ENCODE results near the gene DOK1.

Gene DOK1

DNA sequence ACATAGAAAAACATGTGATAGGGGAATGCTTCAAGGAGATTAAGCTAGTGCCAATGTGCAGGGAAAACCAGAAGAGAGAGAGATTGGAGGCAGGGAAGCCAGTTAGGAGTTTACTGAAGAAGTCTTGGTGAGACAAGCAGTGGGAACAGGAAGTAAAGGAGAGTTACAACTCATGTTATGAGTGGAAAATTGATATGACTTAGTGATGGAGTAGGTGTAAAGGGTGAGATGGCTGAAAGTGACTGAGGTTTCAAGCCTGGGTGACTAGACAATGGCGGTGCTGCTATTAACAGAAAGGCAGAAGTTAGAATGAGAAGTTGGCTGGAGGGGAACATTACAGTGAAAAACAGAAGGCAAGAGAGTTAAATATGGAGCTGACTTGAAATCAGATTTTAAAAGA, 16.5 kb downstream of the DOK1 start:
- DNase-seq: no peak

DNA sequence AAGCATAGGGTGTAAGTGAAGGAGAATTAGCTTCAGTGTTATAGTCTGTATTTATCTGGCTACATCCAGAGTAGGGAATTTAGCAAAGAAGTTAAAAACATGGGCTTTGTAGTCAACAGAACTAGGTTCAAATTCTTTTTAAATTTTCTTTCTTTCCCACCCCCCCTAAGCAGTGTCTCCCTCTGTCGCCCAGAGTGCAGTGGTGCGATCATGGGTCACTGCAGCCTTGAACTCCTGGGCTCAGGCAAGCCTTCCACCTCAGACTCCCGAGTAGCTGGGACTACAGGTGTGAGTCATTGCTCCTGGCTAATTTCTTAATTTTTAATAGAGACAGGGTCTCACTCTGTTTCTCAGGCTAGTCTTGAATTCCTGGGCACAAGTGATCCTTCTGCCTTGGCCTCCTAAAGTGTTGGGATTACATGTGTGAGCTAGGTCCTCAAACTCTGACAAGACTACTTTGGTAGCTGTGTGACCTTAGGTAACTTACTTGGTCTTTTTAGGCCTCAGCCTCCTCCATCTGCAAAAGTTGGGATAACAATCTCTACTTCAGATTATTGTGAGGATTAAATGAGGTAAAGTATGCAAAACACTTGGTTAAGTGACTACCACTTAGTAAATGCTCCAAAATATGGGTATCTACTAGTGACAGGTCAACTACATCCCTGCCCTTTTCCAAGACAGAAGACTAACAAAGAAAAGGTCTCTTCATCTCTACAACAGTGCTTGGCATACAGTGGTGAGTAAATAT, 17.8 kb downstream of the DOK1 start:
- DNase-seq: no peak

DNA sequence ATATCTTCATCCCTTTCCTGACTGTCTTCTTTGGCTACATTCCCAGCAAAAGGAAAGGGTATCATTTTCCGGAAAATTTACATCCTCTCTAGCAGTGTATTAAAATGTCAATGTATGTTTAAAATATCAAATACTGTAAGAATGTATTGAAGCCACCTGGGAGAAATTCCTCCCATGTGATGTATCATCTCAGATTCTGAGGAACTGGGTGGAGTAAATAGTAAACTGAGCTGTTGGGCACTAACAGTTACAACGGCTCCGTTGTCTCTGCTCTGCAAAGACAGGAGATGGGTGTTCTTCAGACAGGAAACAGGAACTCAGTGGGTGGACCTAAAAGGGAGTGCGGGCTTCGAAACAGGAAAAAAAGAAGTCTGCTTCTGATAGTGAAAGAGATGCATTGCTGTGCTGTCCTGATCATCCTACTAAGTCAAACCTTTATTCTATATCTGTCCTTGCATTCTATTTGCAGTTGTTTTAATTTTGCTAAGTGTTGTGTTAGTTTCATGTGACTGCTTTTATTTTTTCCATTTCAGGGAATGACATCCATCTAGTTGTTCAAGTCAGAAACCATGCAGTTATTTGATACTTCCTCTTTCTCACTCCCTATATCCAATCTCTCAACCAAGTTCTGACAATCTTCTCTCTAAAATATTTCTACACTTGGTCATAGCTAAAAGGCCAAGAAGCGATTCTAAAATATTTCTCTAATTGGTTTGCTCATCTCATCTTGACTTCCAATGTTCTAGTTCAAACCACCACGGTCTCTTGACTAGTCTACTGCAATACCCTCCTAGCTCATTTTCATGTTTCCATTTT, 19.4 kb downstream of the DOK1 start:
- DNase-seq: no peak

DNA sequence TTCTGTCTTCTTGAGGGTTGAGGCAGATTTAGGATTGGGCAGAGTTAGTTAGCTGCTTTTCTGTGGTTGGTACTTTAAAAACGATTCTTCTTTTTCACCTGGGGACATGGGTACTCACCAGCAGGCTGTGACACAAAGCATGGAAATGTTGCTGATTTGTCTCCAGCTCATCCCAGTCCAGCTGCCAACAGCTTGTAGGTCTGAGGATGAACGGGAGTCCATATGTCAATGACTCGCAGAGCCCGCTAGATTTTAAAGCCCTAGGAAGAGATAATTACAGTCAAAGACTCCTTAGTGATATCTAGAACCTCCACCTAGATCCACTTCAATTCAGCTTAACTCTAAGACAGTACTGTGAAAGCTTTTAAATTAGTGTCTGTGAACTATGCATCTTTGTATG, 20.8 kb downstream of the DOK1 start:
- DNase-seq: no peak

DNA sequence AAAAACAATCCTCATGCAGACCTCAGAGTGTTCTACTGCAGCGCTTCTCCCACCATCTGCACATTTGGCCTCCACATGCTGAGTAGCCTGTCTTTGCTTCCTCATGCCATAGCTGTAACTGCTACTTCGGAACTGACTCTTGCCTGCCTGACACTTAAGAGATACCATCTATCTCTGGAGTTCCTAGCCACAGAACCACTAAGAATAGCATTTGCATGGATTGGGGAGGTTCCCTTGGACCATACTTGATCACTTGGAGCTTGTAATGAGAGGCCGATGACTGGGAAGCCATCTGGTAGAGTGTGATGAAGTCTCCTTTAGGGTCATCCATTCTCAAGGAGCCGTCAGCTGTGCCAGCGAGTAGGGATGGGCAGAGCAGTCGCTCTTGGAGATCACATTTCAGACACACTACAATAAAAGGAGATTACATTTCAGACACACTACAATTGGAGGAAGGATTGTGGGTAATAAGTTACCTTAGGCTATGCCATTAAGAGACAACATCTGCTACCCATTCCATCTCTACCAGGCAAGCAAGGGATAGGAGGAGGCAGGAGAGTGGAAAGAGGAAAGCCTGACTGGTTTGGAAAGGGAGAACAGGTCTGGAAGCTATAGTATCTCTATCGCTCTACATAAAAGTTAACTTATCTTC, 21.8 kb downstream of the DOK1 start:
- DNase-seq: no peak

DNA sequence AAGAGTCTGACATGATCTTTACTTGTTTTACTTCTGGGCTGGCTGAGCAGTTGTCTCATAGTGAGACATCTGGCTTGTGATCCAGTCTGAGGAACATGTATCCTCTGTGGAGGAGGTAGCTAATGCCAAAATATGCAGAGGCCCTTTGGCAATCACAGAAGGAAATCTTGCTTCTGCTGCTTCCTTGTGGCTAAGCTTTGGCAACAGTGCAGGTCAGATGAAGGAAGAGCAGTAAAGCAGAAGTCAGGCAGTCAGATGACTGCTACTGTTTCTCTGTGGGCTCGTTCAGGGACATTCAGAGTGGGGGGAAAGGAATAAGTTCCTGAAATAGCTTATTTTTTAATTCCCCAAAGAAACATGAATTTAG, 22.3 kb downstream of the DOK1 start:
- peak; percentile 69 for DNase-seq

DNA sequence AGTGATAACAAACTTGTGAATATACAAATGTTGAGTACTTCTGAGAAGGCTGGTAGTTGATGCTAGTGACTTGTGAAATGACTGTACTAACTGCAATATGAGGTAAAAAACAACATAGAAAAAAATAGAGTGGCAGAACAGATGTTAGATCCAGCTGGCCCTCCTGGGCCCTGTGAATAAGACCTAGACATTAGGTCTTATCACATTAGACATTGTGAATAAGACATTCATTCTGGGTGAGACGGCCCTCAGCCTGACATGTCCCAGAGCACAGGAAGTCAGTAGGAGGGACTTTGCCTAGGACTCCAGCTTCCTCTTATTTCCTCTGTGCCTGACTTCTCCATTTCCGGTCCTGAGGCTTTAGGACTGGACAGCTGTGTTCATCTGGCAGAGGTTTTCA, 22.9 kb downstream of the DOK1 start:
- DNase-seq: no peak

DNA sequence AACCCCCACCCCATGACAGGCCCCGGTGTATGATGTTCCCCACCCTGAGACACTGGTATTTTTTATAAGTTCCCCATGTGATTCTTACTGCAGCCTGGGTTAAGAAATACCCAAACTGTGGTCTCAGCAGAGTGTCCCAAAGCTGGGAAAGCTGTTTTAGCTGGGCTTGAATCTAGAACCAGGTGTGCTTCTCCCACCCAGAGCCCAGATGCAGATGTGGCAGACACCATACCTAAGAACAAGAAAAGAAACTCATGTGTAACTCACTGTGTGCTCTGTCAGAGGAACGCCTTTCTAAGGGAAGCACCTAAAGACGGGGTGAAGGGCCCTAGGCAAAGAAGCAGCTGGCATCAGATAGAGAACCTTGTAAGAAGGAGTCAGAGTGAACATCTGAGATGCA, 23.9 kb downstream of the DOK1 start:
- no peak for DNase-seq

DNA sequence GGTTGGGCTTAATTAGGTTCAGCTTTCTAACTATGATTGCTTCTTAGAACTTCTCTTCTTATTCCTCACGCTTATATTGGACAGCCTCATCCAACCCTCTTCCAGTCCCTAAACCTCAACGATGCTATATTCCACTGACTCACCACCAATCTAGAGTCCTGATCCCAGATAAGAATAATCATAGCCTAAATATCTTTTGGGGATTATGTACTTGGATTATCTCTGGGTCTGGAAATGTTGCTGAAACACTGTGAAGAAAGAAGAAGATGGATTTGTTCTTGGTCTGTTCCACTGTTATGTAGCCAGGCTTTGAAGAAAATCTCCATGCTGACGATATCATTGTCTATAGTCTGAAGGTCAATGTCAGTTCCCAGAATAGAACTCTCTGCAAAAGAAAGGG, 26.9 kb downstream of the DOK1 start:
- DNase-seq: no peak

DNA sequence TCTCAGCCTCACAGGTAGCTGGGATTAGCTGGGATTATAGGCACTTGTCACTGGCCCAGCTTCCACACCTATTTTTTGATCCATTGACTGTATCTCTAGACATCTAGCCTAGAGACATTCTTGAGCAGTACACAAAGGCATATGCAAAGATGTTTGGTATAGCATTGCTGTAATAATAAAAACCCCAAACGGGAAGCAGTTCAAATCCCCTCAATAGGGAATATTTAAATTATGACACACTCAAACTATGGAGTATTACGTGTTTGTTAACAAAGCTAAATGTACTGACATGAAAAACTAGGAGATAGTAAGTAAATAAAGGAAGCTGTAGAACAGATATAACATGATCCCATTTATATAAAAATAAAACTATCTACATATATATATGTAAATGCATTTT, 27.7 kb downstream of the DOK1 start:
- no peak for DNase-seq

DNA sequence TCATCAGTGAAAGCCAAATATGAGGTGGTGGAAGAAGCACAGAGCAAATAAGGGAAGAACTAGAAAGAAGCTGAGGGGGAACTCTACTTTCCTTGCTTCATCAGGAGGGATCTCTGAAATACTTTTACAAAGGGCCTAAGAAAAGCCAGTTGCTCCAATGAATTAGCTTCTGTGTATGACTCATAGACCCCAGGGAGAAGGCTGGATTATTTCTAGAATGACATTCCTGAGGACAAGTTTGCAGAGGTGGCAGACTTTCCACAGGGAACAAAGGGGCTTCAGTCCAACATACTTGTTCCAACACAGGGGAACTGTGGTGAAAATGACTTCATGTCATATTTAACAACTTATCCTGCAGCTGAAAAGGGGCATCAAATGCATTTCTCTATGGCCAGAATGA, 29.0 kb downstream of the DOK1 start:
- no peak for DNase-seq

DNA sequence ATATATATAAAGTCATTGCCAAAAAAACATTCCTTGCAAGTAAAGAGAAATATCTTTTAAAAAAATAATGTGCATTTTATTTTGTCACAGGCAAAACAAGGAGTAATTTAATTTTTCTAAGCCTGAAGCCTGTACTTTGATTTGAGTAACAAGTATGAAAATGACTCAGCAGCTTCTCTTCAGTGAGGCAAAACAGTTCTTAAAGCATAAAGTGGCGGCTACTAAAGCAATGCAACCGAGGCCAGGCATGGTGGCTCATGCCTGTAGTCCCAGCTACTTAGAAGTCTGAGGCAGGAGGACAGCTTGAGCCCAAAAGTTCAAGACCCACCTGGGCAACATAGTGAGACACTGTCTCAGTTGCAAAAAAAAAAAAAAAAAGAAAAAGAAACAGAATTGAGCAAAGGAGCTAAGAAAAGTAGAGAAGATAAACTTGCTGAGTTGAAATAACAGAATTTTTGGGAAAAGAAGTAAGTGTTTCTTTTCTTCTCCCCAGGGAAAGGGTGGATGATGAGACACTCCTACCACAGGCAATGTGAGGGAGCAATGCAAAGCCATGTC, 29.6 kb downstream of the DOK1 start:
- no peak for DNase-seq

DNA sequence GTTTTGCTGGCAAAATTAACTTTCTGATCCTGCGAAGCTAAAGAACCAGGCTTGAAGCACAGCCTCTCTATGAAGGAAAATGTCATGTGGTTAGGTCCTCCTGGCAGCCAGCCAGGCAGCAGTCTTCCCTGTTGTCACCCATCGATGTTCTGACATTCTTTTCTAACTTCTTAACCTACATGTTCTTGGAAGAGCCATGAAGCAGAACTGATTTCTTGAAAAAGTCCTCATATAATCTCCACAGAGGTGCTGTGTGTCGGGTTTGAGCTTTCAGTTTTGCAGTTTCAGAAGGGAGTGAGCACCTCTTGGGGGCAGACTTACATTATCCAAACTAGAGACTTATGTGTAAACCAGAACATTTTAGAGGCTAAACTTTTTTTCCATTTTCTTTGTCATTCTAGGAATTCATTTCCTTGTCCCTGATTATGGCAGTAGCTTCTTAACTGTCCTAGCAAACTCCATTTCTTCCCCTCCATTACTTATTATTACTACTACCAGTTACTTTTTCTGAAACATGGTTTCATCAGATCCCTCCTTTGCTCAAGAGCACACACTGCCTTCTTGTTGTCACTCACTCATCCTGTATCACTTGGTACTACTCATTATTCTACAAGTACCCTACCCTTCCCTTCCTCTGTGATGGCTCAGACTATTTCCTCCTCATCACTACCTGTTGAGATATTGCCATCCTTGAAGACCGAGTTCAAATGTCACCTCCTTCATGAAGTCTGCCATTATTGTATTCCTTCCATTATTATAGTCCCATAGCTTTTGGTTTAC, 31.1 kb downstream of the DOK1 start:
- DNase-seq: peak; percentile 36

DNA sequence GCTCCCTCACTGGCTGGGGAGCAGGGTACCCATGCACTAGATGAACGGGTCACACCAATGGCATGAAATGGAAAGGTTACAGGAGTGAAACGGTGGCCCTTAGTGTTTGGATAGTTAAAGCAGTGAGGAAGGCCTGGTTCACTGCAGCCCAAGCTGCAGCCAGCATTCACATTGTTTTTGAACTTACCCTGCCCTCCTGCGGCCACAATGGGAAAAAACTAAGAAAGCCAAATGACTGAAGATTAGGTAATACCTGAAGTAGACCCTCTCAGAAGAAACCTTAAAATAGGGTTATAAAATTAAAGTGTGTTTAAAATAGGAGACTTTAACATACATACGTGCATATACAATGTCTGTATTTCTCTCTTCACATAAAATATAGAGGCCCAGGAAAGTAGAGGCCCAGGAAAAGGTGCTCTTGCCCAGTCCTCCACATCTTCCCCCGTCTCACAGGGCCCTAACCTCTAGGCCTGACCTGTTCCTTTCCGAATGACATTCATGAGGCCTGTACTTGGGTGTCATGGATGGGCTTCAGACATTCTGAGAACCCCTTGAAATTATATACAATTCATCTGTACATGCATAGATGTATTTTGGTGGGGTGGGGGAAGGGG, 33.3 kb downstream of the DOK1 start:
- peak; percentile 82 for DNase-seq

DNA sequence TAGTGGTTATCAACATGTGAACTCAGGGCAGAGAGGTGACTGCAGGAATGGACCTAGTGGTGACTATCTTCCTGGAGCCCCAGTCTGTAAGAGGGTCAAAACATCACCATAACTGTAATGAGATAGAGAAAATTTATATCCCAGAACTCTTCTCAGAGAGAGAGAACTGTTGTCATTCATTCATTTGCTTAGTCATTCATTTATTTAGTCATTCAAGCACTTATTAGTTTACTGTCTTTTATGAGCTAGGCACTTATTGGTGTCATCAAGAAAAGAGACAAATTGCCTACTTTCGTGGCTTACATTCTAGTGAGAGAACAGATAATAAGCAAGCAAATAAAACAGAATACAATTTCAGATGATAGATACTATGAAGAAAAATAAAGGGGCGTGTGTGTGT, 34.1 kb downstream of the DOK1 start:
- no peak for DNase-seq

DNA sequence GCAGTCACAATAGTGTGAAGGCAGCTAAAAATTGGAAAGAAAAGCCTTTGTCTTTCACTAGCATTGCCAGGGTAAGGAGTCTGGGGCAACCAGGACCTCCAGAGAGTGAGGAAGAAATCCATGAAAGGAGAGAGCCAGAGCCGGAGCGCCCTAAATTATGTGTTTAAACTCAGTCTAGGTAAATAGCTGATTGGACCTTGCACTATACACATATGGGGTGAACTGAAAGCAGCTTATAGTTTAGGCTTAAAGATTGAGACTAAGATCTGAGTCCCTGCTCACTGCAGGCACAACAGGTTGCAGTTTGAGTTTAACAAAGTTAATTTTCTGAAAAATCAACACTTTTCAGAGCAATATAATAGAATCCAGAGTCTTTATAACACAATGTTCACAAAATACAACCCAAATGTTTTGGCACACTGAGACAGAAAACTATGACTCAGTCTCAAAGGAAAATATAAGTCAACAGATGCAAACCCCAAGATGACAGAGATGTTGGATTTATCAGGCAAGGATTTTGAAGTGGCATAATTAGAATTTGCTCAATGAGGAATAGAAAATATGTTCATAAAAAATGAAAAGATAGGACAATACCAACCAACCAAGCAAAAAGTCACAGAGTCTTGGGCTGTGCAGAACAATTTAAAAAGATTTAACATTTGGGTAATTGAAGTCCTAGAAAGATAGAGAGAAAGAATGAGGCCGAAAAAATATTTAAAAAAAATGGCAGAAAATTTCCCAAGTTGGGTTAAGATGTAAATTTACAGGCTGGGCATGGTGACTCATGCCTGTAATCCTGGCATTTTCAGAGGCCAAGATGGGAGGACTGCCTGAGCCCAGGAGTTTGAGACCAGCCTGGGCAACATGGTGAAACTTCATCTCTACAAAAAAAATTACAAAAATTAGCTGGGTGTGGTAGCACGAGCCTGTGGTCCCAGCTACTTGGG, 39.6 kb downstream of the DOK1 start:
- DNase-seq: no peak

DNA sequence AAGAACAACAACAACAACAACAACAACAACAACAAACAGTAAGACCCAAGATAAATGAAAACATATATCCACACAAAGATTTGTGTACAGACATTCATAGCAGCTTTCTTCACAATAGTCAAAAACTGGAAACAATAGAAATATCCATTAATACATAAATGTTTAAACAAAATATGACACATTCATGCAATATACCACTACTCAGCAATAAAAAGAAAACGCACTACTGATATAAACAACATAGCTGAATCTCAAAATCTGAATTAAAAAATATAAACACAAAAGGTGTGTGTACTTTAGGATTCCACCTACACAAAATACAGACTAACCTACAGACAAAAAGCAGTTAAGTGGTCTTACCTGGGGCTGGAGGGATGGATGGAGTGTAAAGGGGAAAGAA, 42.1 kb downstream of the DOK1 start:
- DNase-seq: no peak

DNA sequence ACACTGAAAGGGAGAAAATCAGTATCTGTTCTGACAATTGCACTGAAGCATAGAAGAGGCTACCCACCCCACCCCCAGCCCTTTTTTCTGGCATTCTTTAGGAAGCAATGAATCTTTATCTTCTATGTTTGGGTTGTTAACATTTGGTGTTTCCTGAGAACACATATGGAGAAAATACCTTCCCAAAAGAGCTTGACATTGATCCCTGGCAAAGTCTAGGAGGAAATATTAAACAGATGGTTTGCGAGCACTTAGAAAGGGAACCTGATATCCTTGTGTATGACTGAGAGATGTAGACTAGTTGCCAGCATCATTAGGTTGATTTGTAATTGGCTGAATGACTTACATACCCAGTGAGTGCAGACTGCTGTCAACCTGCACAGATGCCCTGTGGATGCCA, 42.9 kb downstream of the DOK1 start:
- no peak for DNase-seq

DNA sequence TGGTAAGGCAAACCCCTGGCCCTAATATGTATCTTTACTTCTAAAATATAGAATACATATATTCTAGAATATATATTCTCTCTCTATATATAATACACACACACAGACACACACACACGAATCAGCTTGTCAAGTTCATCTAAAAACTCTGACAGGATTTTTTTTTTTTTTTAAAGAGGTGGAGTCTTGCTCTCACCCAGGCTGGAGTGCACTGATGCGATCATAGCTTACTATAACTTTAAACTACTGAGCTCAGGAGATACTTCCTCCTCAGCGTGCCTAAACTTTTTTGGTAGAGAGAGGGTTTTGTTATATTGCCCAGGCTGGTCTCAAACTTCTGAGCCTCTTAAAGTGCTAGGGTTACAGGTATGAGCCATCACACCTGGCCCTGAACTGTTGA, 45.2 kb downstream of the DOK1 start:
- no peak for DNase-seq

DNA sequence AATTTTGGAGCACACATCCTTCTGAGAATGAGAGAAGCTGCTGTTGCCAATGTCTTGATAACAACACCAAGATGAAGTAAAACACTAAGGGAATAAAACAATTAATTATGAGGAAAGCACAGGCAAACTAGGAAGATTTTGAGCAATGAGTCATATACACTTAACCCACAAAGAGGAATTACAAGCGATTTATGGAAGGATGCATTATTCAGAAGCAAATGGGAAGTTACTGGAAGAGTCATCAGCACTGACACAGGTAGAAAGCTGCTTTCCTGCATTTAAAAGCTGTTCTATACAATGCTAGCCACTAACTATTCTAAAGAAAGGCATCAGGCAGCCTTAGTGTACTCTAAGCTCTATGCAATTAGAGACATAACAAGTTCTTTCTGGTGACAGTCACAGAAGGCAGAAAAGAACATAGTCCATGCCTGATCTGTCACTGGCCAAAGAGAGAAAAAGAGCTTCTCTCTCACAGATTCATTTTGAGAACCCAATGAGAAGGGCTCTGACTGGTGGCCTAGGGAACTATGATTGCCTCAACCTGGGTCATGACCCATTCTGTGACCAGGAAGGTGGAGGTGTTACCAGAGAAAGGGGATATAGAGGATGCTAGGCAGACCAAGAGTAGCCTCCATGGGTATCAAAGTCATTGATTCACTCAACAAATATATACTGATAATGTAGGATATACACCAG, 48.2 kb downstream of the DOK1 start:
- DNase-seq: no peak

All from femur (tissue), 1 donor.